ENCODE results near the gene HNRNPLL. TPM values are rescaled to one million over a fixed set of nuclear protein-coding genes. Genes with fewer than 3 reads are reported as not detected.

The HNRNPLL gene
- total RNA-seq, 1 experiment from 2014 or later, result 59.4 TPM

DNA sequence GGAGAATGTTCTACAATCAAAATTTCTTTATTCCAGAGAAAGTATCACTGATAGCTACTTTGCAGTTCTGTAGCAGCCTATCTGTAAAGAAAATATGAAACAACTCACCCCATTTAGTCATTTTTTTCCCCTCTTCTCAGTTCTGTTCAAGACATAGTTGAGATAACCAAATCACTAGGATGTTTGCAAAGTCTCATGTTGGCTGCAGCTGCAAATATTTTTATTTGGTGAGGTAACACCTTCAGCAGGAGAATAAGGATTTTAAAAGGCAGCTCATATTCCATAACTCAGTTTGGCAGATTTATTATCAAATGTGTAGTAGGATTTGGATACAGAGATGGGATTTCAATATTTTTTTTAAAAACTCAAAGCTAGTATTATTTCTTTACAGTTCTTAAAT is 41.0 kb downstream of the HNRNPLL start:
- Mint-ChIP-seq H3K27me3 (ENCODE audit: insufficient read depth, unreplicated experiment) (no peaks in the 10 kb centered on the region), H3K4me1 (ENCODE audit: low read depth, unreplicated experiment) (no peaks in the 10 kb centered on the region), H3K36me3 (ENCODE audit: insufficient read depth, unreplicated experiment) (peaks cover 46% of the 10 kb centered on the region), H3K9me3 (ENCODE audit: unreplicated experiment) (no peaks in the 10 kb centered on the region), H3K4me3 (ENCODE audit: unreplicated experiment) (no peak overlapping the region), H3K27ac (ENCODE audit: unreplicated experiment) (no peak overlapping the region)
- intact Hi-C loops (cut with micrococcal nuclease; ENCODE audit: unreplicated experiment), result no loop called here
- no peak for DNase-seq
- no TSS peak for BruUV-seq (replicated peaks)
- ChIA-PET POLR2A (interaction anchor here (1.0 kb wide), 1 partner anchor 190 kb away, joined by 3 read pairs; no protein-coding TSS in a partner anchor), CTCF (no interaction called here)
- H3K4me1 ChIP-seq, result no peaks in the 10 kb centered on the region
- H3K27me3 ChIP-seq (replicated peaks; ENCODE audit: control insufficient read depth, insufficient read depth, low read length), result no peaks in the 10 kb centered on the region
- peaks cover 2% of the 10 kb centered on the region; the same call in 1 of the 2 replicates for H3K36me3 ChIP-seq (ENCODE audit: control insufficient read depth, insufficient read depth, low read length)
- no peak overlapping the region for H3K4me3 ChIP-seq (ENCODE audit: low read depth, low read length)
- TF ChIP-seq CTCF (IDR thresholded peaks at IDR 0.05; ENCODE audit: insufficient read depth in 1 of 2, low read depth in 1 of 2, low read length in 1 of 2, severe bottlenecking in 1 of 2, unreplicated experiment in 1 of 2), result no peak
- H3K9me3 ChIP-seq, result no peaks in the 10 kb centered on the region

DNA sequence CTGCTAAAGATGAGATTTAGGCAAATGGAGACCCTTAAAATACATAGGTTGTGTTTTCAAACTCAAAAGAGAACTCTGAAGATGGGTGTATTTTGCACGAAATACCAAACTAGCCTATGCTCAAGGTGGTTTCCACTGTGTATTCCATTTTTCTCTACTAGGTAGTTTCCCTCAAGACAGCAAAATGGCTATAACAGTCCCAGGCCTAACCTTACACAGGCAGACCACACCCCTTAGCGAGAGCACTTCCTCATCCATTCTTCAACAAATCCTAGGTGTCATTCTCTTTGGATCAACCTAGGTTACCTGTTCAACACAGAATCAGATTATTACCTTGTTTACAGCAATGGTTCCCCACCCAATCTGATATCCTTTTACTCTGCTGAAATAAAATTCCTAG is 42.6 kb downstream of the HNRNPLL start:
- CTCF ChIA-PET, result no interaction called here
- H3K27ac Mint-ChIP-seq (ENCODE audit: unreplicated experiment), result no peak overlapping the region
- H3K4me3 ChIP-seq (ENCODE audit: low read depth, low read length), result no peak overlapping the region
- no peaks in the 10 kb centered on the region for H3K27me3 Mint-ChIP-seq (ENCODE audit: insufficient read depth, unreplicated experiment)
- no peak for TF ChIP-seq CTCF (IDR thresholded peaks at IDR 0.05; ENCODE audit: insufficient read depth in 1 of 2, low read depth in 1 of 2, low read length in 1 of 2, severe bottlenecking in 1 of 2, unreplicated experiment in 1 of 2)
- no peak for DNase-seq
- no peaks in the 10 kb centered on the region for H3K4me1 ChIP-seq
- H3K4me3 Mint-ChIP-seq (ENCODE audit: unreplicated experiment), result no peak overlapping the region
- BruUV-seq (replicated peaks), result no TSS peak
- peaks cover 40% of the 10 kb centered on the region for H3K36me3 Mint-ChIP-seq (ENCODE audit: insufficient read depth, unreplicated experiment)
- peaks cover 2% of the 10 kb centered on the region; the same call in 1 of the 2 replicates for H3K36me3 ChIP-seq (ENCODE audit: control insufficient read depth, insufficient read depth, low read length)
- no peaks in the 10 kb centered on the region for H3K27me3 ChIP-seq (replicated peaks; ENCODE audit: control insufficient read depth, insufficient read depth, low read length)
- H3K4me1 Mint-ChIP-seq (ENCODE audit: low read depth, unreplicated experiment), result no peaks in the 10 kb centered on the region
- H3K9me3 Mint-ChIP-seq (ENCODE audit: unreplicated experiment), result no peaks in the 10 kb centered on the region
- intact Hi-C loops (cut with micrococcal nuclease; ENCODE audit: unreplicated experiment), result no loop called here
- POLR2A ChIA-PET, result no interaction called here
- H3K9me3 ChIP-seq, result no peaks in the 10 kb centered on the region

DNA sequence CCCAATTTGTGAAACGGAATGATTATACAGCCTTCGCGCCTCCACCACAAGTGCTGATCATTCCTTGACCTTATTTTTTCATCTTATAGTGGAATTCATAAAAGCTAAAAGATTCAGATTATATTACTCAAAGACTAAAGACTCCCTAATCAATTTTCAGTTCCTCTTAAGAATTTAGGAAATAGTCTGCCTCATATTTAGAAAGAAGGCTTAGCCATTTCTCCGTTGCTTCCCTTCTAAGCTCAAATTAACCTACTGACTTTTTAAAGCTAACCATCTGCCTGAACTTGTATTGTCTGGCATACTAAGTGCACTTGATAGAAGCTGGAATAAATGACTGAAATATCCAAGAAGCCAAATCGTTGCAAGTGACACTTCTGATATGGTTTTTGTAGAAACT is 44.7 kb downstream of the HNRNPLL start:
- no peak for TF ChIP-seq CTCF (IDR thresholded peaks at IDR 0.05; ENCODE audit: insufficient read depth in 1 of 2, low read depth in 1 of 2, low read length in 1 of 2, severe bottlenecking in 1 of 2, unreplicated experiment in 1 of 2)
- DNase-seq, result no peak
- no peaks in the 10 kb centered on the region for H3K4me1 ChIP-seq
- no peaks in the 10 kb centered on the region for H3K27me3 ChIP-seq (replicated peaks; ENCODE audit: control insufficient read depth, insufficient read depth, low read length)
- no peak overlapping the region for H3K27ac Mint-ChIP-seq (ENCODE audit: unreplicated experiment)
- ChIA-PET CTCF (no interaction called here), POLR2A (no interaction called here)
- H3K4me3 ChIP-seq (ENCODE audit: low read depth, low read length), result no peak overlapping the region
- H3K4me3 Mint-ChIP-seq (ENCODE audit: unreplicated experiment), result no peak overlapping the region
- peaks cover 2% of the 10 kb centered on the region for H3K36me3 ChIP-seq (ENCODE audit: control insufficient read depth, insufficient read depth, low read length)
- H3K9me3 ChIP-seq, result no peaks in the 10 kb centered on the region
- H3K9me3 Mint-ChIP-seq (ENCODE audit: unreplicated experiment), result no peaks in the 10 kb centered on the region
- no peaks in the 10 kb centered on the region for H3K4me1 Mint-ChIP-seq (ENCODE audit: low read depth, unreplicated experiment)
- intact Hi-C loops (cut with micrococcal nuclease; ENCODE audit: unreplicated experiment), result no loop called here
- peaks cover 34% of the 10 kb centered on the region for H3K36me3 Mint-ChIP-seq (ENCODE audit: insufficient read depth, unreplicated experiment)
- BruUV-seq (replicated peaks), result no TSS peak
- H3K27me3 Mint-ChIP-seq (ENCODE audit: insufficient read depth, unreplicated experiment), result no peaks in the 10 kb centered on the region

Measured in Caco-2 (cell line).